ENCODE measurements around the gene RELN. TPM values are rescaled to one million over a fixed set of nuclear protein-coding genes. Genes with fewer than 3 reads are reported as not detected.

Gene RELN
- total RNA-seq, 1 experiment from 2014 or later: 0.20 TPM

- TF ChIP-seq REST (IDR thresholded peaks at IDR 0.05; ENCODE audit: low read depth): no peak
- TF ChIP-seq SRF (IDR thresholded peaks at IDR 0.05; ENCODE audit: low read depth): no peak
- TF ChIP-seq MAX (IDR thresholded peaks at IDR 0.05): no peak
- TF ChIP-seq EGR1 (IDR thresholded peaks at IDR 0.05; ENCODE audit: low read depth): no peak
- no peak for TF ChIP-seq SIN3A (IDR thresholded peaks at IDR 0.05; ENCODE audit: low read depth)
- no peak for TF ChIP-seq YY1 (IDR thresholded peaks at IDR 0.05; ENCODE audit: extremely low read depth, insufficient replicate concordance, low read depth, low read length)
- TF ChIP-seq POLR2A (IDR thresholded peaks at IDR 0.05; ENCODE audit: borderline replicate concordance, extremely low read depth, insufficient read depth, insufficient read length): no peak
- TF ChIP-seq CEBPB (IDR thresholded peaks at IDR 0.05; ENCODE audit: low read depth): no peak
- TF ChIP-seq FOSL1 (IDR thresholded peaks at IDR 0.05; ENCODE audit: low read depth): no peak
Measured at GRCh38 chr7:103632972-103633371, 356.5 kb downstream of the RELN start (continued).

GRCh38 chr7:103632005-103632639 is 357.3 kb downstream of the RELN start:
- H2AFZ ChIP-seq (ENCODE audit: low read depth, low read length, poor library complexity, severe bottlenecking): no peak overlapping the region
- TF ChIP-seq ZFX (IDR thresholded peaks at IDR 0.05) (no peak), REST (IDR thresholded peaks at IDR 0.05; ENCODE audit: low read depth) (no peak), ZBTB33 (IDR thresholded peaks at IDR 0.05; ENCODE audit: extremely low read depth, insufficient replicate concordance, low read length) (no peak), SP1 (IDR thresholded peaks at IDR 0.05; ENCODE audit: low read depth) (no peak), CBX3 (IDR thresholded peaks at IDR 0.05; ENCODE audit: low read depth) (no peak), TCF7L2 (IDR thresholded peaks at IDR 0.05; ENCODE audit: borderline replicate concordance, extremely low read depth, insufficient read depth, insufficient read length) (no peak), ELF1 (IDR thresholded peaks at IDR 0.05; ENCODE audit: borderline replicate concordance, low read depth) (no peak)
- RAD21 ChIA-PET (ENCODE audit: low non-redundant PET in 1 of 2, low total read pairs in 2 of 2, uncharacterized antibody in 2 of 2, unreplicated experiment in 2 of 2): no interaction called here
- no peaks in the 10 kb centered on the region for H4K20me1 ChIP-seq (ENCODE audit: insufficient read depth)
- no peaks in the 10 kb centered on the region for H3K79me2 ChIP-seq (ENCODE audit: insufficient read depth, low read length)
- no peaks in the 10 kb centered on the region for H3K9me3 ChIP-seq (ENCODE audit: control insufficient read depth in 1 of 2, insufficient read depth in 1 of 2, low read depth in 1 of 2, low read length in 2 of 2)
- peaks cover 22% of the 10 kb centered on the region; the same call in 1 of the 2 replicates for H3K27me3 ChIP-seq (ENCODE audit: insufficient read depth, low read length)
- ATAC-seq: no peak
- H3K9me2 ChIP-seq (ENCODE audit: insufficient read depth): no peaks in the 10 kb centered on the region
- no peak for DNase-seq (ENCODE audit: low read depth, low spot score)
- POLR2A ChIA-PET: no interaction called here
- CTCF ChIA-PET: no interaction called here
- no peak overlapping the region for H3K27ac ChIP-seq (ENCODE audit: low read depth, low read length)
- no peak overlapping the region for H3K4me3 ChIP-seq (replicated peaks in 1 of 2; ENCODE audit: low read depth in 1 of 2, low read length in 2 of 2)
- H3K4me2 ChIP-seq (ENCODE audit: low read length): no peak overlapping the region
- intact Hi-C loops (cut with micrococcal nuclease): no loop called here
- no peak overlapping the region for H3K9ac ChIP-seq (ENCODE audit: low read length)
- no peaks in the 10 kb centered on the region for H3K4me1 ChIP-seq (ENCODE audit: control insufficient read depth in 1 of 2, insufficient read depth in 2 of 2, low read length in 2 of 2)
- no TSS peak for BruUV-seq (replicated peaks)
- no peaks in the 10 kb centered on the region for H3K36me3 ChIP-seq (ENCODE audit: control insufficient read depth in 1 of 2, insufficient read depth in 2 of 2, low read length in 2 of 2)

Measured in HCT116 (cell line).